HAP-1 (cell line): Measurements from ENCODE around the gene FNDC3B.

Experiments
- DNase-seq, 2 experiments: peaks; one replicate each; pipeline ENCODE4 v3.0.0-alpha.2; 2016 to 2020; ENCODE audit warnings: low spot score in 2 of 2
- H3K27me3 ChIP-seq: fragments of 250-450 bp; sonication (Bioruptor Pico); 2 replicates; pipeline ENCODE4 v1.5.1; 2020; ENCODE audit warnings: low read depth, mild to moderate bottlenecking, moderate library complexity
- H3K36me3 ChIP-seq: fragments of 250-450 bp; sonication (Bioruptor Pico); replicated peaks from 2 replicates; pipeline ENCODE4 v1.5.1; 2020; ENCODE audit warnings: mild to moderate bottlenecking
- H3K4me1 ChIP-seq: fragments of 250-450 bp; sonication (Bioruptor Pico); 2 replicates; pipeline ENCODE4 v1.5.1; 2020; ENCODE audit warnings: mild to moderate bottlenecking
- H3K4me3 ChIP-seq: fragments of 250-450 bp; sonication (Bioruptor Pico); 2 replicates; pipeline ENCODE4 v1.5.1; 2020; ENCODE audit warnings: mild to moderate bottlenecking, moderate library complexity
- H3K9me3 ChIP-seq: fragments of 250-450 bp; sonication (Bioruptor Pico); 2 replicates; pipeline ENCODE4 v1.5.1; 2020; ENCODE audit warnings: mild to moderate bottlenecking, moderate library complexity
- in situ Hi-C: fragments of 300-500 bp; cut with MboI; formaldehyde crosslinking; loops from 3 replicates; pipeline ENCODE4 v1.14.3; 2020; ENCODE audit warnings: low sequenced_read_pairs, inconsistent platforms, mixed read lengths

Gene FNDC3B

DNA sequence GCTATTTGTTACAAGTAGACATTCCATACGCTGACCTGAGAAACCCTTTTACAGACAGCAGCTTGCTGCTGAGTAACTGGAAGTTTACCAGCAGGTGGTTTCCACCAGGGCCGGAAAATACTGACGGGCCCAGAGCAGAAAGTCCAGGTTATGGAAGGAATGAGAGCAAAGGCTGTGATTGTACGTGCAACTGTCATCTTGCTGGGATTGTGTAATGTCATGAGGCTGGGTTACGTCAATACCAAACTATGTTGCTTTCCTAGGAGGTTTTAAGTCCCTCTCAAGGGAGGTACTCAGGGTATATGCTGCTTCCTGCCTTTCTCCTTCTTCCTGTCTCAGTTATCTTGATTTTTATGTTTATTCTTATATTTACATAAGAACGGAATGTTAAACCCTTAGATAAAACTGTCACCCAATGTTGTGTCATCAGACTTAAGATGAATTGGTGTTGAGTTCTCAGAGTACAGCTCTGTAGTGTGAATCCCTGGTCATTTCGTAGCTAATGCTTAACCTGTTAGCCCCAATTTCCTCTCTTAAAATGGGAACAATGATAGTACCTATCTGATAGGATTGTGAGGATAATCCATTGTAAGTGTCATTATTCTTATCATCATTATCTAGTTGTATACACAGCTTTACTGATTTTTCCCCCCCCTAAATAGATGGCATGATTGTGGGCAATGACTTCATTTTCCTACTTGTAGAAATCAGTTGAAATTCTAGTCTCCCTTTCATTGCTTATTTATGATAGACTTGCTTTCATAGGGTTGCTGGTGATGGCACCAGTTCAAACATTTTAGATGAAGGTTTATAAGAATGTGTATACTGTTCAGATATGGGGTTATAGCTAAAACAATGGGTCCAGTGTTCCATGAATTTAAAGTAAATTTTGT, 101.4 kb downstream of the FNDC3B start:
- in situ Hi-C loops, result no loop called here

GRCh38 chr3:172142051-172142863, 102.9 kb downstream of the FNDC3B start:
- in situ Hi-C loops, result no loop called here
- H3K9me3 ChIP-seq, result no peaks in the 10 kb centered on the region
- DNase-seq, result peak in 1 of 2 experiments; percentile 33
- H3K4me1 ChIP-seq, result peaks cover 48% of the 10 kb centered on the region
- no peak overlapping the region for H3K4me3 ChIP-seq
- no peaks in the 10 kb centered on the region for H3K27me3 ChIP-seq
- no peaks in the 10 kb centered on the region for H3K36me3 ChIP-seq

More for the DNA sequence above, 101.4 kb downstream of the FNDC3B start:
- DNase-seq, result peak in 1 of 2 experiments; percentile 70
- Histone ChIP-seq H3K36me3 (no peaks in the 10 kb centered on the region), H3K4me3 (no peak overlapping the region), H3K4me1 (peaks cover 61% of the 10 kb centered on the region), H3K9me3 (no peaks in the 10 kb centered on the region), H3K27me3 (no peaks in the 10 kb centered on the region)

- Histone ChIP-seq H3K4me3 (no peak overlapping the region), H3K4me1 (peaks cover 48% of the 10 kb centered on the region), H3K9me3 (no peaks in the 10 kb centered on the region), H3K36me3 (no peaks in the 10 kb centered on the region), H3K27me3 (no peaks in the 10 kb centered on the region)
- no peak for DNase-seq
- in situ Hi-C loops, result no loop called here
Observed at GRCh38 chr3:172142864-172143451, 103.6 kb downstream of the FNDC3B start.

GRCh38 chr3:172143739-172144497, 104.5 kb downstream of the FNDC3B start:
- in situ Hi-C loops, result no loop called here
- H3K9me3 ChIP-seq, result no peaks in the 10 kb centered on the region
- H3K4me3 ChIP-seq, result no peak overlapping the region
- H3K4me1 ChIP-seq, result peaks cover 39% of the 10 kb centered on the region
- DNase-seq, result no peak
- H3K36me3 ChIP-seq, result no peaks in the 10 kb centered on the region
- no peaks in the 10 kb centered on the region for H3K27me3 ChIP-seq

GRCh38 chr3:172144601-172145000, 105.2 kb downstream of the FNDC3B start:
- no peaks in the 10 kb centered on the region for H3K27me3 ChIP-seq
- in situ Hi-C loops, result no loop called here
- H3K4me1 ChIP-seq, result peaks cover 32% of the 10 kb centered on the region
- H3K4me3 ChIP-seq, result no peak overlapping the region
- DNase-seq, result no peak
- no peaks in the 10 kb centered on the region for H3K9me3 ChIP-seq
- H3K36me3 ChIP-seq, result no peaks in the 10 kb centered on the region

GRCh38 chr3:172145031-172145686, 105.8 kb downstream of the FNDC3B start:
- no peak overlapping the region for H3K4me3 ChIP-seq
- no peaks in the 10 kb centered on the region for H3K9me3 ChIP-seq
- no peaks in the 10 kb centered on the region for H3K27me3 ChIP-seq
- H3K4me1 ChIP-seq, result peaks cover 26% of the 10 kb centered on the region
- in situ Hi-C loops, result no loop called here
- H3K36me3 ChIP-seq, result no peaks in the 10 kb centered on the region
- no peak for DNase-seq

- Histone ChIP-seq H3K9me3 (no peaks in the 10 kb centered on the region), H3K4me1 (peaks cover 14% of the 10 kb centered on the region), H3K36me3 (no peaks in the 10 kb centered on the region), H3K4me3 (no peak overlapping the region), H3K27me3 (no peaks in the 10 kb centered on the region)
- DNase-seq, result no peak
- in situ Hi-C loops, result no loop called here
Observed at GRCh38 chr3:172146349-172146748, 107.0 kb downstream of the FNDC3B start.

DNA sequence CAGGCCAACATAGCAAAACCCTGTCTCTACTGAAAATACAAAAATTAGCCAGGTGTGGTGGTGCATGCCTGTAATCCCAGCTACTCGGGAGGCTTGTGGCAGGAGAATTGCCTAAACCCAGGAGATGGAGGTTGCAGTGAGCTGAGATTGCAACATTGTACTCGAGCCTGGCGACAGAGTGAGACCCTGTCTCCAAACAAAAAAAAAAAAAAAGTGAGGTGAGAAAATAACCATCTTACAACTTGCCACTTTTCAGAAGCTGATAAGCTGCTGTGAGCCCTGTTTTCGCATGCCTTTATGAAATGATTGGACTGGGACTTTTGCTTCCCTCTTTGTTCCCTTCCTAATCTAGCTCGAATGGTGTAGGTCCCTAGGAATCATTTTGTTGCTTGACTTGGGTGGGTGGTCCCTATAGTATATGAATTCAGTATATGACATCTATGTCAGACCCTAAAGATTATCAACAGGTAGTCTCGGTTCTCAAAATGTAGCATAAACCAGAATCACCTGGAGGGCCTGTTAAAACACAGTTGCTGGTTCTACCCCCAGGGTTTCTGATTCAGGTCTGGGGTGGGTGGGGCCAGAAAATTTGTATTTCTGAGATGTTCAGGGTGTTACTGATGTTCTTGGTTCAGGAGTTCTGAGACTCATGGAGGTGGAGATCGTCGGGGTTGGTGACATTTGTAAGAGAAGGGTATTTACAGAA, 107.9 kb downstream of the FNDC3B start:
- Histone ChIP-seq H3K27me3 (no peaks in the 10 kb centered on the region), H3K36me3 (no peaks in the 10 kb centered on the region), H3K4me3 (no peak overlapping the region), H3K9me3 (no peaks in the 10 kb centered on the region), H3K4me1 (peaks cover 5% of the 10 kb centered on the region)
- in situ Hi-C loops, result no loop called here
- no peak for DNase-seq

DNA sequence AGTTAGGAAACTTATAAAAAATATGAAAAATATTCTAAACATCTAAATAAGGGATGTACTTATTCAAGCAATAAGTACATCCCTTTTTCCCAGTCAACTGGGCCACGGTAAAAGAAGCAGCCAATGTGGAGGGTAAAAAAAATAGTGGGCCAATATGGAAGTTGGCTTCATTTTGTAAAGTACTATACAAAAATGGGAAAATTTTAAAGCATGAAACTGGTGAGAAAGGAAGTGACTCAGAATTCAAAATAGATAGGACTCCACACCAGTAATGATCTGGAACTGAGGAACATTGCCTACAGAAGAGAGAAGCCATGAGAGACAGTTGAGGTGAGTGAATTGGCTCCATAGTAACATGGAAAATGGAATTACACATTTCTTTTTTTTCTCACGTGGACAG, 108.9 kb downstream of the FNDC3B start:
- Histone ChIP-seq H3K36me3 (no peaks in the 10 kb centered on the region), H3K27me3 (no peaks in the 10 kb centered on the region), H3K9me3 (no peaks in the 10 kb centered on the region), H3K4me1 (no peaks in the 10 kb centered on the region; the same call in 1 of the 2 replicates), H3K4me3 (no peak overlapping the region)
- in situ Hi-C loops, result no loop called here
- no peak for DNase-seq

GRCh38 chr3:172148702-172149565, 109.6 kb downstream of the FNDC3B start:
- Histone ChIP-seq H3K36me3 (no peaks in the 10 kb centered on the region), H3K4me3 (no peak overlapping the region), H3K4me1 (no peaks in the 10 kb centered on the region; the same call in 1 of the 2 replicates), H3K9me3 (no peaks in the 10 kb centered on the region), H3K27me3 (no peaks in the 10 kb centered on the region)
- DNase-seq, result no peak
- in situ Hi-C loops, result no loop called here

DNA sequence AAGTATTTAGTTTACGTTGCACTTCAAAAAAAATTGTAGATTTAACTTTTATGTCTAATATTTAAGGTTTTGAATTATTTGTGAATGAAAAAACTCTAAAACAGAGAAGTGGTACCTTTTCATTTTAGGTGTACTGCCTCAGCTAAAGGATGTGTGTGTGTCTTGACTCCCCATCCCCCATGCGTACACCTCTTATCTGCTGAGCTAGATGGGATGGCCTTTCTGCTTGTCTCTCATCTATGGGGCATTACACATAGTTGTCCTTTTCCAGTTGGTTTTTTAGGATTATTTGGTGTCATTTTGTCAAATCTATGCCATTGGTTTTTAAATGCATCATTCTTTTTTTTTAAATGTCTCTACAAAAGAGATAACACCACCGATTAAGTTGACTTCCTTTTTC, 110.9 kb downstream of the FNDC3B start:
- no peaks in the 10 kb centered on the region for H3K27me3 ChIP-seq
- H3K9me3 ChIP-seq, result no peaks in the 10 kb centered on the region
- in situ Hi-C loops, result no loop called here
- H3K4me1 ChIP-seq, result no peaks in the 10 kb centered on the region; the same call in 1 of the 2 replicates
- H3K4me3 ChIP-seq, result no peak overlapping the region
- H3K36me3 ChIP-seq, result no peaks in the 10 kb centered on the region
- DNase-seq, result no peak
